Calu3 (cell line): ENCODE data around the gene RBMX. TPM values are rescaled to one million over a fixed set of nuclear protein-coding genes. Genes with fewer than 3 reads are reported as not detected.
A peak's percentile ranks its signal among the peaks of the same experiment; 100 is the strongest.
"Not testable (repeated sequence)": the region's sequence is repeated elsewhere in the genome, so short reads cannot be mapped to it uniquely, and the experiment has no call there.

Source experiments
- BruUV-seq: library from RNA; stranded (reverse); fragments of 400-500 nt; replicated peaks from 2 replicates; lab custom pipeline; 2021; lab: Mats Ljungman, UMichigan
- CTCF ChIA-PET: fragments of 300-600 bp; sonication (Branson Sonifier 250); formaldehyde crosslinking; loops from one replicate; lab custom pipeline; 2022; ENCODE audit warnings: antibody characterized with exemption; lab: Charles Lee
- DNase-seq: peaks from one replicate; pipeline ENCODE4 v3.0.0; 2022
- H3K27ac Mint-ChIP-seq: one replicate; pipeline ENCODE4 v1.8.0; 2022; ENCODE audit warnings: mixed read lengths; ENCODE audit not compliant: unreplicated experiment
- H3K27me3 Mint-ChIP-seq: one replicate; pipeline ENCODE4 v1.8.0; 2022; ENCODE audit warnings: mixed read lengths; ENCODE audit not compliant: unreplicated experiment
- H3K36me3 Mint-ChIP-seq: one replicate; pipeline ENCODE4 v1.8.0; 2022; ENCODE audit warnings: mild to moderate bottlenecking, moderate library complexity, mixed read lengths; ENCODE audit not compliant: insufficient read depth, unreplicated experiment
- H3K4me1 Mint-ChIP-seq: one replicate; pipeline ENCODE4 v1.8.0; 2022; ENCODE audit warnings: mild to moderate bottlenecking, low read depth, mixed read lengths; ENCODE audit not compliant: unreplicated experiment
- H3K4me3 Mint-ChIP-seq: one replicate; pipeline ENCODE4 v1.8.0; 2022; ENCODE audit warnings: mild to moderate bottlenecking, low read depth, moderate library complexity, mixed read lengths; ENCODE audit not compliant: unreplicated experiment
- H3K9me3 Mint-ChIP-seq: one replicate; pipeline ENCODE4 v1.8.0; 2022; ENCODE audit warnings: low read depth, mixed read lengths; ENCODE audit not compliant: unreplicated experiment
- CTCF ChIP-seq: fragments of 200-600 bp; IDR thresholded peaks from one replicate; pipeline ENCODE4 v1.8.0; 2022; ENCODE audit warnings: antibody characterized with exemption; ENCODE audit not compliant: unreplicated experiment
- intact Hi-C: fragments of 100-400 bp; cut with micrococcal nuclease; formaldehyde crosslinking; loops from one replicate; pipeline ENCODE4 v1.10.0; 2022; ENCODE audit not compliant: unreplicated experiment
- total RNA-seq: library from RNA; stranded (reverse); gene quantifications from 2 replicates; pipeline ENCODE4 v1.2.3, GENCODE V29; 2022

The RBMX gene
- total RNA-seq, 1 experiment from 2014 or later = 252 TPM

- Mint-ChIP-seq H3K4me3 (no peak overlapping the region), H3K36me3 (peaks cover 4% of the 10 kb centered on the region), H3K4me1 (no peaks in the 10 kb centered on the region), H3K27ac (no peak overlapping the region), H3K9me3 (no peaks in the 10 kb centered on the region), H3K27me3 (no peaks in the 10 kb centered on the region)
- intact Hi-C loops = no loop called here
- BruUV-seq = no TSS peak
- DNase-seq = no peak
- no peak for TF ChIP-seq CTCF
- CTCF ChIA-PET = no interaction called here
These were observed 15.8 kb upstream of the RBMX start for GRCh38 chrX:136896121-136896914.

GRCh38 chrX:136892412-136892811 lies 11.9 kb upstream of the RBMX start:
- no TSS peak for BruUV-seq
- Mint-ChIP-seq H3K4me1 (no peaks in the 10 kb centered on the region), H3K4me3 (no peak overlapping the region), H3K27ac (no peak overlapping the region), H3K27me3 (no peaks in the 10 kb centered on the region), H3K36me3 (no peaks in the 10 kb centered on the region), H3K9me3 (no peaks in the 10 kb centered on the region)
- intact Hi-C loops = no loop called here
- no peak for DNase-seq
- CTCF ChIA-PET = no interaction called here
- no peak for TF ChIP-seq CTCF

- CTCF ChIA-PET, H3K4me1 Mint-ChIP-seq, BruUV-seq: not testable (repeated sequence)
These were observed 10.1 kb upstream of the RBMX start for GRCh38 chrX:136890596-136890995.

GRCh38 chrX:136889269-136889668 lies 8.7 kb upstream of the RBMX start:
- BruUV-seq = no TSS peak
- no peaks in the 10 kb centered on the region for H3K36me3 Mint-ChIP-seq
- no peak overlapping the region for H3K4me3 Mint-ChIP-seq
- no peaks in the 10 kb centered on the region for H3K27me3 Mint-ChIP-seq
- H3K9me3 Mint-ChIP-seq = no peaks in the 10 kb centered on the region
- no peaks in the 10 kb centered on the region for H3K4me1 Mint-ChIP-seq
- no peak for DNase-seq
- intact Hi-C loops = no loop called here
- no peak overlapping the region for H3K27ac Mint-ChIP-seq
- TF ChIP-seq CTCF = no peak
- CTCF ChIA-PET = no interaction called here

More at GRCh38 chrX:136890596-136890995, 10.1 kb upstream of the RBMX start:
- intact Hi-C loops, DNase-seq, H3K4me3 Mint-ChIP-seq, H3K27ac Mint-ChIP-seq, H3K9me3 Mint-ChIP-seq, H3K27me3 Mint-ChIP-seq, H3K36me3 Mint-ChIP-seq: not testable (repeated sequence)

- H3K4me1 Mint-ChIP-seq = no peaks in the 10 kb centered on the region
- CTCF ChIA-PET = interaction anchor here (1.0 to 1.1 kb wide), 2 partner anchors 29 to 45 kb away, joined by 5 to 7 read pairs; no protein-coding TSS in a partner anchor
- no peaks in the 10 kb centered on the region for H3K9me3 Mint-ChIP-seq
- no peak for TF ChIP-seq CTCF
- peaks cover 55% of the 10 kb centered on the region for H3K36me3 Mint-ChIP-seq
- H3K27ac Mint-ChIP-seq = peak overlapping the region; percentile 100
- peak overlapping the region; percentile 94 for H3K4me3 Mint-ChIP-seq
- intact Hi-C loops = no loop called here
- DNase-seq = peak; percentile 14
- no peaks in the 10 kb centered on the region for H3K27me3 Mint-ChIP-seq
- TSS peak; percentile 68 for BruUV-seq
These were observed 498 bp downstream of the RBMX start for GRCh38 chrX:136880003-136880451.
